Smooth muscle cell (in vitro differentiated cells): ENCODE data around the gene ZGRF1. TPM values are rescaled to one million over a fixed set of nuclear protein-coding genes. Genes with fewer than 3 reads are reported as not detected.

Source experiments
- DNase-seq: peaks from one replicate; lab custom pipeline; 2025; ENCODE audit not compliant: unreplicated experiment; lab: John Stamatoyannopoulos, UW
- H2AFZ ChIP-seq: fragments of 200-600 bp; sonication (generic); 2 replicates; pipeline ENCODE4 v1.6.0; 2016; ENCODE audit warnings: antibody characterized with exemption, low read depth, mild to moderate bottlenecking
- H3F3A ChIP-seq: fragments of 200-600 bp; sonication (generic); 2 replicates; pipeline ENCODE4 v1.6.0; 2017; ENCODE audit warnings: antibody characterized with exemption, low read depth
- H3K27ac ChIP-seq: fragments of 200-600 bp; sonication (generic); 2 replicates; pipeline ENCODE4 v1.5.1; 2016; ENCODE audit warnings: low read depth, mild to moderate bottlenecking
- H3K27me3 ChIP-seq: fragments of 200-600 bp; sonication (generic); 2 replicates; pipeline ENCODE4 v1.6.1; 2016; ENCODE audit warnings: low read depth, mild to moderate bottlenecking
- H3K36me3 ChIP-seq: fragments of 200-600 bp; sonication (generic); 2 replicates; pipeline ENCODE4 v1.5.1; 2016; ENCODE audit warnings: low read depth
- H3K4me1 ChIP-seq: fragments of 200-600 bp; sonication (generic); 2 replicates; pipeline ENCODE4 v1.5.1; 2016; ENCODE audit warnings: low read depth
- H3K4me2 ChIP-seq: fragments of 200-600 bp; sonication (generic); 2 replicates; pipeline ENCODE4 v1.6.0; 2016; ENCODE audit warnings: mild to moderate bottlenecking
- H3K4me3 ChIP-seq: fragments of 200-600 bp; sonication (generic); 2 replicates; pipeline ENCODE4 v1.5.1; 2016; ENCODE audit warnings: mild to moderate bottlenecking
- H3K79me2 ChIP-seq: fragments of 200-600 bp; sonication (generic); 2 replicates; pipeline ENCODE4 v1.6.0; 2016; ENCODE audit warnings: low read depth, mild to moderate bottlenecking
- H3K9ac ChIP-seq: fragments of 200-600 bp; sonication (generic); 2 replicates; pipeline ENCODE4 v1.6.0; 2016; ENCODE audit warnings: low read depth
- H3K9me3 ChIP-seq: fragments of 200-600 bp; sonication (generic); replicated peaks from 2 replicates; pipeline ENCODE4 v1.5.1; 2016; ENCODE audit warnings: low read depth
- H4K20me1 ChIP-seq: fragments of 200-600 bp; sonication (generic); 2 replicates; pipeline ENCODE4 v1.6.0; 2016; ENCODE audit warnings: low read depth
- CTCF ChIP-seq: fragments of 200-600 bp; sonication (generic); IDR thresholded peaks from 2 replicates; pipeline ENCODE4 v1.5.1; 2017; ENCODE audit warnings: borderline replicate concordance, mild to moderate bottlenecking, antibody characterized with exemption; ENCODE audit not compliant: insufficient read depth, poor library complexity, severe bottlenecking
- WGBS: methylation state at CpG from one replicate; pipeline ENCODE4 v1.1.7; 2016; ENCODE audit warnings: low lambda C conversion rate; 5-methylcytosine and 5-hydroxymethylcytosine counted together
- polyA plus RNA-seq: library from polyadenylated mRNA; unstranded; fragments of >200 nt; fragmentation: Nextera tagmentation; extraction: Ambion mirVana; gene quantifications from 2 replicates; pipeline ENCODE4 v1.2.1, GENCODE V29; 2016
- total RNA-seq: library from RNA; depleted of rRNA; stranded (reverse); fragments of >200 nt; gene quantifications from 2 replicates; pipeline ENCODE4 v1.2.3, GENCODE V29; 2014

The ZGRF1 gene
- total and polyA plus RNA-seq, 2 experiments from 2014 or later: 3.3 to 7.9 TPM

GRCh38 chr4:112585977-112586736 lies 50.6 kb downstream of the ZGRF1 start:
- no peak for DNase-seq
- no peak overlapping the region for H2AFZ ChIP-seq
- no peaks in the 10 kb centered on the region for H3K4me1 ChIP-seq
- no peaks in the 10 kb centered on the region for H3K27me3 ChIP-seq
- no peak overlapping the region for H3K4me3 ChIP-seq
- H3F3A ChIP-seq: no peaks in the 10 kb centered on the region
- WGBS: 98% methylated on average over 2 of the region's 2 CpGs
- no peaks in the 10 kb centered on the region for H3K79me2 ChIP-seq
- no peak overlapping the region for H3K4me2 ChIP-seq
- H3K9ac ChIP-seq: no peak overlapping the region
- no peak overlapping the region for H3K27ac ChIP-seq
- H3K9me3 ChIP-seq: no peaks in the 10 kb centered on the region
- no peaks in the 10 kb centered on the region for H4K20me1 ChIP-seq
- no peaks in the 10 kb centered on the region for H3K36me3 ChIP-seq
- TF ChIP-seq CTCF: no peak

- H3K27me3 ChIP-seq: no peaks in the 10 kb centered on the region
- no peaks in the 10 kb centered on the region for H3K4me1 ChIP-seq
- no peak overlapping the region for H2AFZ ChIP-seq
- H4K20me1 ChIP-seq: no peaks in the 10 kb centered on the region
- no peak overlapping the region for H3K27ac ChIP-seq
- no peaks in the 10 kb centered on the region for H3K79me2 ChIP-seq
- no peaks in the 10 kb centered on the region for H3K9me3 ChIP-seq
- H3K9ac ChIP-seq: no peak overlapping the region
- H3K36me3 ChIP-seq: no peaks in the 10 kb centered on the region
- WGBS: 96% methylated on average over 5 of the region's 5 CpGs
- H3K4me2 ChIP-seq: no peak overlapping the region
- DNase-seq: no peak
- no peak overlapping the region for H3K4me3 ChIP-seq
- TF ChIP-seq CTCF: no peak
- no peaks in the 10 kb centered on the region for H3F3A ChIP-seq
Measured at GRCh38 chr4:112567536-112567935, 69.2 kb downstream of the ZGRF1 start.

GRCh38 chr4:112564706-112565270 lies 71.9 kb downstream of the ZGRF1 start:
- H4K20me1 ChIP-seq: no peaks in the 10 kb centered on the region
- no peak for TF ChIP-seq CTCF
- WGBS: 96% methylated on average over 25 of the region's 25 CpGs
- no peak overlapping the region for H3K9ac ChIP-seq
- no peaks in the 10 kb centered on the region for H3K9me3 ChIP-seq
- no peaks in the 10 kb centered on the region for H3K36me3 ChIP-seq
- no peaks in the 10 kb centered on the region for H3F3A ChIP-seq
- no peaks in the 10 kb centered on the region for H3K79me2 ChIP-seq
- H3K4me3 ChIP-seq: no peak overlapping the region
- no peaks in the 10 kb centered on the region for H3K4me1 ChIP-seq
- H3K4me2 ChIP-seq: no peak overlapping the region
- H3K27me3 ChIP-seq: no peaks in the 10 kb centered on the region
- no peak overlapping the region for H2AFZ ChIP-seq
- no peak overlapping the region for H3K27ac ChIP-seq
- DNase-seq: no peak
